Measurements from ENCODE around the gene OARD1.

DNA sequence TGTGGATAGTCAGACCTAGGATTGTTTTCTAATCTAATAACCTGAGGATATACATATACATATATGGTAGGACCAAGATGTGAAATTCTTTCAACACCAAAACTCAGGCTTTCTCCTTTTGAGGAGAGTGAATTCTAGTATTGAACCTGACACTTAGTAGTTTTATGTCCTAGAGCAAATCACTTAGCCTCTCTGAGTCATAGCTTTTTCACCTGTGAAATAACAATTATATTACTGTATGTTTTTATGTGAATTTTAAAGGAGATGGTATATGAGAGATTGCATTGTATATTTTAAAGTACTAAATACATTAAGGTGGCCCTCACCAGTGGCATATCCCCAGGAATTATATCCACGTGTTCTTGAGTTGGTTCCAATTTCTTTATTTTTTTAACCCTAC is 47.4 kb upstream of the OARD1 start:
- TF ChIP-seq, protein P1, sequence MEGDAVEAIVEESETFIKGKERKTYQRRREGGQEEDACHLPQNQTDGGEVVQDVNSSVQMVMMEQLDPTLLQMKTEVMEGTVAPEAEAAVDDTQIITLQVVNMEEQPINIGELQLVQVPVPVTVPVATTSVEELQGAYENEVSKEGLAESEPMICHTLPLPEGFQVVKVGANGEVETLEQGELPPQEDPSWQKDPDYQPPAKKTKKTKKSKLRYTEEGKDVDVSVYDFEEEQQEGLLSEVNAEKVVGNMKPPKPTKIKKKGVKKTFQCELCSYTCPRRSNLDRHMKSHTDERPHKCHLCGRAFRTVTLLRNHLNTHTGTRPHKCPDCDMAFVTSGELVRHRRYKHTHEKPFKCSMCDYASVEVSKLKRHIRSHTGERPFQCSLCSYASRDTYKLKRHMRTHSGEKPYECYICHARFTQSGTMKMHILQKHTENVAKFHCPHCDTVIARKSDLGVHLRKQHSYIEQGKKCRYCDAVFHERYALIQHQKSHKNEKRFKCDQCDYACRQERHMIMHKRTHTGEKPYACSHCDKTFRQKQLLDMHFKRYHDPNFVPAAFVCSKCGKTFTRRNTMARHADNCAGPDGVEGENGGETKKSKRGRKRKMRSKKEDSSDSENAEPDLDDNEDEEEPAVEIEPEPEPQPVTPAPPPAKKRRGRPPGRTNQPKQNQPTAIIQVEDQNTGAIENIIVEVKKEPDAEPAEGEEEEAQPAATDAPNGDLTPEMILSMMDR (IDR thresholded peaks at IDR 0.05 in 2 of 3, conservative IDR thresholded peaks at IDR 0.05 in 1 of 3; ENCODE audit: control insufficient read depth in 2 of 3, extremely low read depth in 1 of 3, insufficient read depth in 1 of 3, low read depth in 3 of 3, low read length in 3 of 3), result no peak
- TF ChIP-seq CREM (IDR thresholded peaks at IDR 0.05; ENCODE audit: low read depth) (no peak), NR2C2 (IDR thresholded peaks at IDR 0.05; ENCODE audit: borderline replicate concordance, control insufficient read depth, insufficient read length, low read depth) (no peak), RAD21 (IDR thresholded peaks at IDR 0.05; ENCODE audit: insufficient read depth, low read depth, low read length) (no peak)

All from GM12878 (cell line).